Measurements from ENCODE around the gene CES4A.
"Not testable (repeated sequence)": the region's sequence is repeated elsewhere in the genome, so short reads cannot be mapped to it uniquely, and the experiment has no call there.

DNA sequence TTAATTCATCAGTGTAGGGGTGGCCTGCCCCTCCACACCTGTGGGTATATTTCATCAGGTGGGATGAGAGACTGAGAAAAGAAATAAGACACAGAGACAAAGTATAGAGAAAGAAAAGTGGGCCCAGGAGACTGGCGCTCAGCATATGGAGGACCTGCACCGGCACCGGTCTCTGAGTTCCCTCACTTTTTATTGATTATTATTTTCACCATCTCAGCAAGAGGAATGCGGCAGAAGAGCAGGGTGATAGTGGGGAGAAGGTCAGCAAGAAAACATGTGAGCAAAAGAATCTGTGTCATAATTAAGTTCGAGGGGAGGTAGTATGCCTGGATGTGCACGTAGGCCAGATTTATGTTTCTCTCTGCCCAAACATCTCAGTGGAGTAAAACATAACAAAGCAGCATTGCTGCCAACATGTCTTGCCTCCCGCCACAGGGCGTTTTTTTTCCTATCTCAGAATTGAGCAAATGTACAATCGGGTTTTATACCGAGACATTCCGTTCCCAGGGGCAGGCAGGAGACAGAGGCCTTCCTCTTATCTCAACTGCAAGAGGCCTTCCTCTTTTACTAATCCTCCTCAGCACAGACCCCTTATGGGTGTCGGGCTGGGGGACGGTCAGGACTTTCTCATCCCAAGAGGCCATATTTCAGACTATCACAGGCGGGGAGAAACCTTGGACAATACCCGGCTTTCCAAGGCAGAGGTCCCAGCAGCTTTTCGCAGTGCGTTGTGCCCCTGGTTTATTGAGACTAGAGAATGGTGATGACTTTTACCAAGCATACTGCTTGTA lies 32.8 kb upstream of the CES4A start:
- TF ChIP-seq, protein P1, sequence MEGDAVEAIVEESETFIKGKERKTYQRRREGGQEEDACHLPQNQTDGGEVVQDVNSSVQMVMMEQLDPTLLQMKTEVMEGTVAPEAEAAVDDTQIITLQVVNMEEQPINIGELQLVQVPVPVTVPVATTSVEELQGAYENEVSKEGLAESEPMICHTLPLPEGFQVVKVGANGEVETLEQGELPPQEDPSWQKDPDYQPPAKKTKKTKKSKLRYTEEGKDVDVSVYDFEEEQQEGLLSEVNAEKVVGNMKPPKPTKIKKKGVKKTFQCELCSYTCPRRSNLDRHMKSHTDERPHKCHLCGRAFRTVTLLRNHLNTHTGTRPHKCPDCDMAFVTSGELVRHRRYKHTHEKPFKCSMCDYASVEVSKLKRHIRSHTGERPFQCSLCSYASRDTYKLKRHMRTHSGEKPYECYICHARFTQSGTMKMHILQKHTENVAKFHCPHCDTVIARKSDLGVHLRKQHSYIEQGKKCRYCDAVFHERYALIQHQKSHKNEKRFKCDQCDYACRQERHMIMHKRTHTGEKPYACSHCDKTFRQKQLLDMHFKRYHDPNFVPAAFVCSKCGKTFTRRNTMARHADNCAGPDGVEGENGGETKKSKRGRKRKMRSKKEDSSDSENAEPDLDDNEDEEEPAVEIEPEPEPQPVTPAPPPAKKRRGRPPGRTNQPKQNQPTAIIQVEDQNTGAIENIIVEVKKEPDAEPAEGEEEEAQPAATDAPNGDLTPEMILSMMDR (IDR thresholded peaks at IDR 0.05): not testable (repeated sequence)
- not testable (repeated sequence) for TF ChIP-seq POLR2A (IDR thresholded peaks at IDR 0.05)

All from thyroid gland (tissue), 4 donors.